Stomach (tissue), 4 donors: ENCODE results near the gene CHCHD3.

ENCODE experiments used
- POLR2A ChIP-seq, 4 donors: fragments of 450-650 bp; IDR thresholded peaks; one replicate each; pipeline ENCODE4 v1.6.1; 2016; ENCODE audit warnings: antibody characterized with exemption in 4 of 4, control low read depth in 2 of 4, mild to moderate bottlenecking in 1 of 4, moderate library complexity in 1 of 4
- POLR2AphosphoS5 ChIP-seq, 3 donors: sonication (generic); formaldehyde crosslinking; IDR thresholded peaks; one replicate each; pipeline ENCODE4 v1.6.1; 2016; ENCODE audit warnings: antibody characterized with exemption in 3 of 3
- TF ChIP-seq, protein P1 (sequence below), 7 experiments: fragments of 450-650 bp in 4 of 7; fragments of 200-600 bp in 3 of 7; sonication (generic) in 3 of 7; IDR thresholded peaks; one replicate each; pipeline ENCODE4 v1.5.1; 2016 to 2019; ENCODE audit warnings: antibody characterized with exemption in 7 of 7, control low read depth in 2 of 7, mild to moderate bottlenecking in 1 of 7

DNA sequence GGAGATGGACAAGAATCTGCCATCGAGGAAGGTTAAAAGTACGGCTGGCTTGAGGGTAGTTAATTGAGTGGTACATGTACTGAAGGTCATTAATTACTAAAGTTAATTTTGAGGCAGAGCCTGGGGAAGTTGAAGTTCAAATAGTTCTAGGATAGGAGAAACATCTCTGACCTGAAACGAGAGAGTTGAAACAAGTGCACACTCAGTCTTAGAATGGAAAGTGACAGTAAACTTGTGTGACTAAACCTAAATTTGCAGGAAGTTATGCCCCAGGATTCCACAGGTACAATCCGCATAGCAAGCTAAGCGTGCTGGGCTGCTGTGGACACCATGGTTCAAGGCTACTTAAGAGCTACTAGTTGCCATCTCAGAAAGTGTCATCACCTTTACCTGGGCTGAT is 209.9 kb downstream of the CHCHD3 start:
- TF ChIP-seq POLR2A (IDR thresholded peaks at IDR 0.05) = no peak
- TF ChIP-seq, protein P1, sequence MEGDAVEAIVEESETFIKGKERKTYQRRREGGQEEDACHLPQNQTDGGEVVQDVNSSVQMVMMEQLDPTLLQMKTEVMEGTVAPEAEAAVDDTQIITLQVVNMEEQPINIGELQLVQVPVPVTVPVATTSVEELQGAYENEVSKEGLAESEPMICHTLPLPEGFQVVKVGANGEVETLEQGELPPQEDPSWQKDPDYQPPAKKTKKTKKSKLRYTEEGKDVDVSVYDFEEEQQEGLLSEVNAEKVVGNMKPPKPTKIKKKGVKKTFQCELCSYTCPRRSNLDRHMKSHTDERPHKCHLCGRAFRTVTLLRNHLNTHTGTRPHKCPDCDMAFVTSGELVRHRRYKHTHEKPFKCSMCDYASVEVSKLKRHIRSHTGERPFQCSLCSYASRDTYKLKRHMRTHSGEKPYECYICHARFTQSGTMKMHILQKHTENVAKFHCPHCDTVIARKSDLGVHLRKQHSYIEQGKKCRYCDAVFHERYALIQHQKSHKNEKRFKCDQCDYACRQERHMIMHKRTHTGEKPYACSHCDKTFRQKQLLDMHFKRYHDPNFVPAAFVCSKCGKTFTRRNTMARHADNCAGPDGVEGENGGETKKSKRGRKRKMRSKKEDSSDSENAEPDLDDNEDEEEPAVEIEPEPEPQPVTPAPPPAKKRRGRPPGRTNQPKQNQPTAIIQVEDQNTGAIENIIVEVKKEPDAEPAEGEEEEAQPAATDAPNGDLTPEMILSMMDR (IDR thresholded peaks at IDR 0.05) = no peak
- TF ChIP-seq POLR2AphosphoS5 (IDR thresholded peaks at IDR 0.05) = no peak
